Astrocyte (in vitro differentiated cells and primary cell): ENCODE results near the gene PTPRT. TPM values are rescaled to one million over a fixed set of nuclear protein-coding genes. Genes with fewer than 3 reads are reported as not detected.

Experiments used
- DNase-seq: peaks from one replicate; pipeline ENCODE4 v3.0.0-alpha.2; 2010; ENCODE audit warnings: low read depth
- FAIRE-seq: peaks from 2 replicates; lab custom pipeline; 2011; peaks lifted over from hg19 to GRCh38; lab: Jason Lieb, UNC
- H2AFZ ChIP-seq: 2 replicates; pipeline ENCODE4 v1.6.0; 2012; ENCODE audit warnings: low read depth, low read length, inconsistent platforms
- H3K27ac ChIP-seq: 2 replicates; pipeline ENCODE4 v1.5.1; 2011; ENCODE audit warnings: low read depth, low read length, inconsistent platforms
- H3K27me3 ChIP-seq: 2 replicates; pipeline ENCODE4 v1.6.0; 2011; ENCODE audit warnings: low read length, inconsistent platforms; ENCODE audit not compliant: insufficient read depth
- H3K36me3 ChIP-seq: 2 replicates; pipeline ENCODE4 v1.5.1; 2011; ENCODE audit warnings: low read length, inconsistent platforms; ENCODE audit not compliant: insufficient read depth
- H3K4me1 ChIP-seq: 2 replicates; pipeline ENCODE4 v1.5.1; 2011; ENCODE audit warnings: low read length, inconsistent platforms; ENCODE audit not compliant: insufficient read depth
- H3K4me2 ChIP-seq: 2 replicates; pipeline ENCODE4 v1.6.0; 2012; ENCODE audit warnings: low read length, inconsistent platforms
- H3K4me3 ChIP-seq: 2 replicates; pipeline ENCODE4 v1.5.1; 2011; ENCODE audit warnings: low read depth, mild to moderate bottlenecking, low read length, inconsistent platforms; ENCODE audit not compliant: insufficient read depth
- H3K79me2 ChIP-seq: 2 replicates; pipeline ENCODE4 v1.6.0; 2012; ENCODE audit warnings: mild to moderate bottlenecking, low read length, inconsistent platforms; ENCODE audit not compliant: insufficient read depth
- H3K9ac ChIP-seq: 2 replicates; pipeline ENCODE4 v1.6.0; 2012; ENCODE audit warnings: mild to moderate bottlenecking, low read length, inconsistent platforms
- H3K9me3 ChIP-seq: 2 replicates; pipeline ENCODE4 v1.5.1; 2012; ENCODE audit warnings: low read depth, mild to moderate bottlenecking, low read length, inconsistent platforms; ENCODE audit not compliant: insufficient read depth
- H4K20me1 ChIP-seq: 2 replicates; pipeline ENCODE4 v1.6.0; 2012; ENCODE audit warnings: low read length, inconsistent platforms; ENCODE audit not compliant: insufficient read depth
- H3K27ac Mint-ChIP-seq: one replicate; pipeline ENCODE4 v1.8.0; 2021; ENCODE audit warnings: mild to moderate bottlenecking, mixed read lengths; ENCODE audit not compliant: unreplicated experiment
- H3K27me3 Mint-ChIP-seq: one replicate; pipeline ENCODE4 v1.8.0; 2021; ENCODE audit warnings: low read depth, mixed read lengths; ENCODE audit not compliant: unreplicated experiment
- H3K36me3 Mint-ChIP-seq: one replicate; pipeline ENCODE4 v1.8.0; 2021; ENCODE audit warnings: low read depth, mixed read lengths; ENCODE audit not compliant: unreplicated experiment
- H3K4me1 Mint-ChIP-seq: one replicate; pipeline ENCODE4 v1.8.0; 2021; ENCODE audit warnings: low read depth, mixed read lengths; ENCODE audit not compliant: unreplicated experiment
- H3K4me3 Mint-ChIP-seq: one replicate; pipeline ENCODE4 v1.8.0; 2021; ENCODE audit warnings: mild to moderate bottlenecking, moderate library complexity, mixed read lengths; ENCODE audit not compliant: unreplicated experiment
- H3K9me3 Mint-ChIP-seq: one replicate; pipeline ENCODE4 v1.8.0; 2021; ENCODE audit warnings: mild to moderate bottlenecking, mixed read lengths; ENCODE audit not compliant: unreplicated experiment
- EZH2 ChIP-seq: IDR thresholded peaks from 2 replicates; pipeline ENCODE4 v1.6.1; 2012; ENCODE audit warnings: mild to moderate bottlenecking, low read length, inconsistent platforms; ENCODE audit not compliant: insufficient read depth
- total RNA-seq: library from RNA; stranded (reverse); gene quantifications from 2 replicates; pipeline ENCODE4 v1.2.1, GENCODE V29; 2021
- TF ChIP-seq, protein P1 (sequence below): IDR thresholded peaks from 2 replicates; pipeline ENCODE4 v1.5.1; 2011; ENCODE audit warnings: low read depth, mild to moderate bottlenecking, inconsistent platforms, low read length, moderate library complexity; ENCODE audit not compliant: insufficient read depth

The PTPRT gene
- total RNA-seq, 1 donor from 2014 or later, result 0.25 TPM

DNA sequence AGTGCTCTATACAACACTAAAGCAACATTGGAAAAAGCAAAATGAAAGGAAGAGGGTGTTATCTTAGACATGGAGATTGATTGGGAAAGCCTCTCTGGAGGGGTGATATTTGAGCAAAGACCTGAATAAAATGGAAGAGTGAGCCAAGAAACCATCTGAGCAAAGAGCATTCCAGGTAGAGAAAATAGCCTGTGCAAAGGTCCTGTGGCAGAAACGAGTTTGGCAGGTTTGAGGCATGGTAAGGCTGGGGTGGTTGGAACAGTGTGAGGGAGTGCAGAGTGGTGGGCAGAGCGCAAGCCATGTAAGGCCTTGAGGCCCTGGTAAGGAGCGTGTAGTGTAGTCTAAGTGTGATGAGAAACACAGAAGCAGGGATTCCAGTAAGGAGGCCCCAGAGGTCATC is 40.0 kb upstream of the PTPRT start:
- Mint-ChIP-seq H3K4me1 (no peaks in the 10 kb centered on the region), H3K27ac (no peak overlapping the region), H3K9me3 (peaks cover 2% of the 10 kb centered on the region), H3K4me3 (no peak overlapping the region), H3K27me3 (no peaks in the 10 kb centered on the region), H3K36me3 (no peaks in the 10 kb centered on the region)
- no peak for FAIRE-seq
- H4K20me1 ChIP-seq, result no peaks in the 10 kb centered on the region
- H3K27me3 ChIP-seq, result no peaks in the 10 kb centered on the region
- H3K4me2 ChIP-seq, result no peak overlapping the region
- no peaks in the 10 kb centered on the region for H3K36me3 ChIP-seq
- no peak overlapping the region for H3K27ac ChIP-seq
- no peak overlapping the region for H2AFZ ChIP-seq
- H3K9ac ChIP-seq, result no peak overlapping the region
- H3K9me3 ChIP-seq, result no peaks in the 10 kb centered on the region
- no peak for DNase-seq
- H3K4me1 ChIP-seq, result no peaks in the 10 kb centered on the region
- H3K4me3 ChIP-seq, result no peak overlapping the region
- no peaks in the 10 kb centered on the region for H3K79me2 ChIP-seq
- TF ChIP-seq, protein P1, sequence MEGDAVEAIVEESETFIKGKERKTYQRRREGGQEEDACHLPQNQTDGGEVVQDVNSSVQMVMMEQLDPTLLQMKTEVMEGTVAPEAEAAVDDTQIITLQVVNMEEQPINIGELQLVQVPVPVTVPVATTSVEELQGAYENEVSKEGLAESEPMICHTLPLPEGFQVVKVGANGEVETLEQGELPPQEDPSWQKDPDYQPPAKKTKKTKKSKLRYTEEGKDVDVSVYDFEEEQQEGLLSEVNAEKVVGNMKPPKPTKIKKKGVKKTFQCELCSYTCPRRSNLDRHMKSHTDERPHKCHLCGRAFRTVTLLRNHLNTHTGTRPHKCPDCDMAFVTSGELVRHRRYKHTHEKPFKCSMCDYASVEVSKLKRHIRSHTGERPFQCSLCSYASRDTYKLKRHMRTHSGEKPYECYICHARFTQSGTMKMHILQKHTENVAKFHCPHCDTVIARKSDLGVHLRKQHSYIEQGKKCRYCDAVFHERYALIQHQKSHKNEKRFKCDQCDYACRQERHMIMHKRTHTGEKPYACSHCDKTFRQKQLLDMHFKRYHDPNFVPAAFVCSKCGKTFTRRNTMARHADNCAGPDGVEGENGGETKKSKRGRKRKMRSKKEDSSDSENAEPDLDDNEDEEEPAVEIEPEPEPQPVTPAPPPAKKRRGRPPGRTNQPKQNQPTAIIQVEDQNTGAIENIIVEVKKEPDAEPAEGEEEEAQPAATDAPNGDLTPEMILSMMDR, result no peak
- no peak for TF ChIP-seq EZH2

DNA sequence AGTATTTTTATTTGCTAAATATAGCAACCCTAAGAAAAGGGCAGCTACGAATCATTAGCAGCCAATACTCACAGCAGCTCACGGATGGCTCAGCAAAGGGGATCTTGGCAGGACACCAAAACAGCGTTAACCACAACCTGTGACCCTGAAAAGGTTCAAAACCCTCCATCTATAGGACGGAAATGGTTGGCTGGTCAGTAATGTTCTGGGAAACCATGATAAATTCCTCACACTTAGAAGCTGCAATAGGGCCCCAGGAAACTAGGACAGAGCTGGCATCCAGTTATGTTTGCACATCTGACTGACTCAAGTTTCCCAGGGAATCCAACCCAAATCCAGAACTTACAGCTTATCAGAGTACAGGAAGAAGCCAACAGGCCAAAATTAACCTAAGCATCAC is 30.9 kb upstream of the PTPRT start:
- H3K9me3 Mint-ChIP-seq, result peaks cover 7% of the 10 kb centered on the region
- H3K9me3 ChIP-seq, result no peaks in the 10 kb centered on the region
- DNase-seq (peak; percentile 6), FAIRE-seq (no peak)
- H3K79me2 ChIP-seq, result no peaks in the 10 kb centered on the region
- no peak overlapping the region for H3K27ac ChIP-seq
- no peaks in the 10 kb centered on the region for H3K36me3 Mint-ChIP-seq
- H3K9ac ChIP-seq, result no peak overlapping the region
- no peak overlapping the region for H3K4me3 Mint-ChIP-seq
- no peak overlapping the region for H3K27ac Mint-ChIP-seq
- H4K20me1 ChIP-seq, result no peaks in the 10 kb centered on the region
- H3K4me1 Mint-ChIP-seq, result no peaks in the 10 kb centered on the region
- H3K36me3 ChIP-seq, result no peaks in the 10 kb centered on the region
- H3K27me3 Mint-ChIP-seq, result peaks cover 5% of the 10 kb centered on the region
- no peak overlapping the region for H3K4me3 ChIP-seq
- TF ChIP-seq EZH2, result no peak
- TF ChIP-seq, protein P1, result no peak
- H3K27me3 ChIP-seq, result no peaks in the 10 kb centered on the region
- H3K4me1 ChIP-seq, result no peaks in the 10 kb centered on the region
- H2AFZ ChIP-seq, result no peak overlapping the region
- no peak overlapping the region for H3K4me2 ChIP-seq

DNA sequence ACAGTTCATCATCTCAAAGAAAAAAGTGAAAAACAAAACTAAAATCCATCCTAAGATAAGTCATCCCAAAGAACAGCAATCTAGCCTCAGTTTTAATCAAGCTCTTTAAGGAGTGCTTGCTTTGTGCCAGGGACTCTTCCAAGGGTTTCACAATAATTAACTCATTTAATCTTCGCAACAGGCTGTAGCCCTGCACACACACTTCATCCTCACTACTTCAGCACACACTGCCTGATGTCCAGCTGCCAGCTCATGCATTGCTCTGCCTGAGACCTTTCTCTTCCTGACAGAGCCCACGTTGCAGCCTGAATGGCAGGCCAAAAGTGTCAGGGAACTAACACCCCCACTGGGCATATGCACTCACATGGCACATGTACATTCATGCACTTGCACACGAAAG is 21.2 kb upstream of the PTPRT start:
- H3K27ac Mint-ChIP-seq, result no peak overlapping the region
- H4K20me1 ChIP-seq, result no peaks in the 10 kb centered on the region
- no peak overlapping the region for H3K4me3 Mint-ChIP-seq
- H3K27ac ChIP-seq, result no peak overlapping the region
- H3K9me3 Mint-ChIP-seq, result peaks cover 8% of the 10 kb centered on the region
- no peaks in the 10 kb centered on the region for H3K79me2 ChIP-seq
- no peak for FAIRE-seq
- no peaks in the 10 kb centered on the region for H3K4me1 ChIP-seq
- H3K27me3 ChIP-seq, result no peaks in the 10 kb centered on the region
- TF ChIP-seq EZH2, result no peak
- TF ChIP-seq, protein P1, result no peak
- H3K4me3 ChIP-seq, result no peak overlapping the region
- no peak overlapping the region for H3K4me2 ChIP-seq
- no peaks in the 10 kb centered on the region for H3K36me3 Mint-ChIP-seq
- no peaks in the 10 kb centered on the region for H3K4me1 Mint-ChIP-seq
- no peaks in the 10 kb centered on the region for H3K36me3 ChIP-seq
- peaks cover 3% of the 10 kb centered on the region for H3K9me3 ChIP-seq
- no peaks in the 10 kb centered on the region for H3K27me3 Mint-ChIP-seq
- no peak overlapping the region for H2AFZ ChIP-seq
- no peak for DNase-seq
- no peak overlapping the region for H3K9ac ChIP-seq
